Stimulated activated naive CD8-positive, alpha-beta T cell treated with anti-CD3 and anti-CD28 coated beads, Interleukin-15, amount 100 ng/mL, for 72 hours (primary cell): Measurements from ENCODE around the gene IFITM2.
"Not testable (repeated sequence)": the region's sequence is repeated elsewhere in the genome, so short reads cannot be mapped to it uniquely, and the experiment has no call there.

ENCODE experiments used
- ATAC-seq: fragments of 150-1000 bp; cut with Tn5 transposase; 2 replicates; pipeline ENCODE4 v1.10.0; 2021; ENCODE audit warnings: mild to moderate bottlenecking, moderate library complexity
- DNase-seq, 2 donors: peaks; one replicate each; pipeline ENCODE4 v3.0.0; 2021 to 2022
- H3K27ac Mint-ChIP-seq, 2 donors: one replicate each; pipeline ENCODE4 v1.8.0; 2022; ENCODE audit warnings: mild to moderate bottlenecking in 2 of 2, mixed read lengths in 2 of 2, moderate library complexity in 2 of 2
- H3K27me3 Mint-ChIP-seq: one replicate; pipeline ENCODE4 v1.8.0; 2022; ENCODE audit warnings: mixed read lengths
- H3K4me1 Mint-ChIP-seq: one replicate; pipeline ENCODE4 v1.8.0; 2022; ENCODE audit warnings: mild to moderate bottlenecking, mixed read lengths
- H3K4me3 Mint-ChIP-seq, 2 donors: one replicate each; pipeline ENCODE4 v1.8.0; 2022; ENCODE audit warnings: mild to moderate bottlenecking in 2 of 2, mixed read lengths in 2 of 2, moderate library complexity in 1 of 2
- H3K9me3 Mint-ChIP-seq, 2 donors: one replicate each; pipeline ENCODE4 v1.8.0; 2022; ENCODE audit warnings: mixed read lengths in 2 of 2

IFITM2 gene

DNA sequence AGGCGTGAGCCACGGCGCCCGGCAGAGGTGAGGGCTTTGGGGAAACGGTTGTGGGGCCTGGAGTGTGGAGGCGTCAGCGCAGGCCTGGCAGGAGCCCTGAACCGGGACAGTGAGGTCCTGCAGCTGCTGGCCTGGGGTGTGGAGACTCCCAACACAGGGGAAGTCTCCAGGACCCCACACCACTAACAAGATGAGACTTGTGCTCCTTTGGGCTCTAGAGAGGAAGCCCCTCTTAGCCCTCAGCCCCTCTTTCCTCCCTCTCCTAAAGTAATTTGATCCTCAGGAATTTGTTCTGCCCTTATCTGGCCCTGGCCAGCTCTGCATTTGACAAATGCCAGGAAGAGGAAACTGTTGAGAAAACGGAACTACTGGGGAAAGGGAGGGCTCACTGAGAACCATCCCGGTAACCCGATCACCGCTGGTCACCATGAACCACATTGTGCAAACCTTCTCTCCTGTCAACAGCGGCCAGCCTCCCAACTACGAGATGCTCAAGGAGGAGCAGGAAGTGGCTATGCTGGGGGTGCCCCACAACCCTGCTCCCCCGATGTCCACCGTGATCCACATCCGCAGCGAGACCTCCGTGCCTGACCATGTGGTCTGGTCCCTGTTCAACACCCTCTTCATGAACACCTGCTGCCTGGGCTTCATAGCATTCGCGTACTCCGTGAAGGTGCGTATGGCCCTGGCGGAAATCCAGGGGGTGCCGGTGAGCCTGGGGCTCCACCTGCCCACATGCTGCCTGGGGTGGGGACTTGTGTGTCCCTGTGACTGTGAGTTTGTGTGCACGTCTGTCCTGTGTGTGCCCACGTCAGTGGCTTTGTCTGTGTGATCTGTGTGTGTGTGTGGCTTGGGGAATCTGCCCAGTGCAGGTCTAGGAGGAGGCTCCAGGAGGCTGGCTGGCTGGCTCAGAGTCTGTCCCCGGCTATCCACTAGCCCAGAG is at the start of gene IFITM2:
IFITM2 (plus strand) TSS at position 51 of the 943 bp plus-strand sequence; CDS start at position 428, 377 bp downstream.
- Mint-ChIP-seq H3K27ac (peak within 1 kb of the TSS; percentile 91 to 98), H3K4me3 (peak within 1 kb of the TSS; percentile 84 to 96), H3K4me1 (peaks cover 69% of the 10 kb centered on the region)
- H3K9me3 Mint-ChIP-seq, H3K27me3 Mint-ChIP-seq: not testable (repeated sequence)
- DNase-seq = peak in 1 of 2 donors; percentile 86
- ATAC-seq = peak; percentile 78

DNA sequence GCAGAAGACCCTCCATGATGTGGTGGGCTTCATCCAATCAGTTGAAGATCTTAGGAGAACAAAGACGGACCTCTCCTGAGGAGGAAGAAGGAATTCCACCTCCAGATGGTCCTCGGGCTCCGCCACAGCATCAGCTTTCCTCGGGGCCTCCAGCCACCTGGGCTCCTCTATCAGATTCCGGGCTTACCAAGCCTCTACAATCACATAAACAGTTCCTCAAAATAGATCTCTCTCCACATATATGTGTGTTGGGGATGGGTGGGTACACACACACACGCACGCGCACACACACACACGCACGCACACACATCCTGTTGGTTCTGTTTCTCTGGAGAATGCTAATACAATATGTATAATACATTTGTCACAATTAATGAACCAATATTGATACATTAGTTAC is 48.2 kb upstream of the IFITM2 start:
- no peak overlapping the region for H3K27ac Mint-ChIP-seq
- DNase-seq (no peak), ATAC-seq (no peak)
- H3K27me3 Mint-ChIP-seq = no peaks in the 10 kb centered on the region
- no peaks in the 10 kb centered on the region for H3K4me1 Mint-ChIP-seq
- H3K4me3 Mint-ChIP-seq = no peak overlapping the region
- no peaks in the 10 kb centered on the region for H3K9me3 Mint-ChIP-seq

DNA sequence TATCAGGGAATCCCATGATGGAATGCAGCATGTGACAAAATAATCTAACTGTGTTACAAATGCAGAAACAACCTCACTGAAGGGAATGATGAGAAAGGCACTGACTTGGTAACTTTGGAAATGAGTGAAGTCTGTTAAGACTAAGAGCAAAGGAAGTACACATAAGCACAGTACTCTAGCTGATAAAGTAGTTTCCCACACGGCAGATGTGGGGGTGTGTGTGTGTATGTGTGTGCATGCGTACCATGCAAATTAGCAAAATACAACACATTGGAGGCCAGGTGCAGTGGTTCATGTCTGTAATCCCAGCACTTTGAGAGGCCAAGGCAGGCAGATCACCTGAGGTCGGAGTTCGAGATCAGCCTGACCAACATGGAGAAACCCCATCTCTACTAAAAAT is 46.0 kb upstream of the IFITM2 start:
- no peaks in the 10 kb centered on the region for H3K9me3 Mint-ChIP-seq
- ATAC-seq (no peak), DNase-seq (no peak)
- no peak overlapping the region for H3K4me3 Mint-ChIP-seq
- no peak overlapping the region for H3K27ac Mint-ChIP-seq
- no peaks in the 10 kb centered on the region for H3K4me1 Mint-ChIP-seq
- H3K27me3 Mint-ChIP-seq = no peaks in the 10 kb centered on the region

DNA sequence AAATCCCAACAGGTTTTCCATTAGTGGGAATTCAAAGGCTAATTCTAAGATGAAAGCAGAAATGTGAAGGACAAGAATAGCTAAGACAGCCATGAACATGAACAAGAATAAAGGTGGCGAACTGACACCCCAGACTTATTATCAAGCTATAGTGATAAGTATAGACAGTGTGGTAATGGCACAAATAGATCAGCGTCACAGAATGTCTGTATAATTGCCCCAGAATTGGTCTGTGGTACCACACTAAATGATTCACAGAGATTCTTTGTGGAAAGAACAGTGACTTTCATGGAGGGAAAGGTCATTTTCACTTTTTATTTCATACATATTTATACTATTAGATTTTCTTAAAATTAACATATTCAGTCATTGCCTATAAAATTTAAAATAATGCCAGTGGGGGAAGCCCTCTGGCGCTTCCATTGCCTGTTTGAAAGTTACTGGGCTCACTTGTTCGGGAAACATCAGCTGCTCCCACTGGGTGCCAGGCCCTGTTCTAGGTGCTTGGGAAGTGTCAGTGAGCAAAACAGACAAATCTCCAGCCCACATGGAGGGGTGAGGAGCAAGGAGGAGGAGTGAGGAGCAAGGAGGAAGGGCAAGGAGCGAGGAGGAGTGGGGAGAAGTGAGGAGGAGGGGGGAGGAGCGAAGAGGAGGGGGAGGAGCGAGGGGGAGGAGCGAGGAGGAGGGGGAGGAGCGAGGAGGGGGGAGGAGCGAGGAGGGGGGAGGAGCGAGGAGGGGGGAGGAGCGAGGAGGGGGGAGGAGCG is 40.8 kb upstream of the IFITM2 start:
- peak overlapping the region; percentile 81 to 84 for H3K4me3 Mint-ChIP-seq
- DNase-seq (peak; percentile 49 to 56), ATAC-seq (peak; percentile 58)
- H3K4me1 Mint-ChIP-seq = peaks cover 41% of the 10 kb centered on the region
- H3K27ac Mint-ChIP-seq = peak overlapping the region; percentile 93 to 95
- no peaks in the 10 kb centered on the region for H3K27me3 Mint-ChIP-seq
- no peaks in the 10 kb centered on the region for H3K9me3 Mint-ChIP-seq

DNA sequence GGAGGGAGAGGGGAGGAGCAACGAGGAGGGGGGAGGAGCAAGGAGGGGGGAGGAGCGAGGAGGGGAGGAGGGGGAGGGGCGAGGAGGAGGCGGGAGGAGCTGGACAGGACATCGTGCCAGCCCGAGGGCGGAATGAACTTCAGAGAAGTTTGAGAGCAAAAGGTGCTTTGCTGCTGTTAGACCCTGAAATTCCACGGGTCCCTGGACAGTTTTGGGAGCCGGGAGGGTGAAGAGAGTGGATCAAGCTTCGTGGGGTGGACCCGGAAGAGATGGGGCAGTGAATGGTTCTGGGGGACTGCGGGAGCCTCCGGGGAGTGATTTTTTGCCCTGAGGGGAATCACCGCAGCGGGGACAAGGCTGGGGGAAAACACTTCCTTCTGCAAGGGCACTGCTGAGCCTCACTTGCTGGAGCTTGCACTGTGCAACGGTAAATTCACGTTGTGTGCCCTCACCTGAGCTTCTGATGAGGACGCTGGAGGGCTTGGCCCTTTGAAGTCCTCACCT is 40.1 kb upstream of the IFITM2 start:
- H3K9me3 Mint-ChIP-seq = no peaks in the 10 kb centered on the region
- ATAC-seq = peak; percentile 47
- peaks cover 41% of the 10 kb centered on the region for H3K4me1 Mint-ChIP-seq

DNA sequence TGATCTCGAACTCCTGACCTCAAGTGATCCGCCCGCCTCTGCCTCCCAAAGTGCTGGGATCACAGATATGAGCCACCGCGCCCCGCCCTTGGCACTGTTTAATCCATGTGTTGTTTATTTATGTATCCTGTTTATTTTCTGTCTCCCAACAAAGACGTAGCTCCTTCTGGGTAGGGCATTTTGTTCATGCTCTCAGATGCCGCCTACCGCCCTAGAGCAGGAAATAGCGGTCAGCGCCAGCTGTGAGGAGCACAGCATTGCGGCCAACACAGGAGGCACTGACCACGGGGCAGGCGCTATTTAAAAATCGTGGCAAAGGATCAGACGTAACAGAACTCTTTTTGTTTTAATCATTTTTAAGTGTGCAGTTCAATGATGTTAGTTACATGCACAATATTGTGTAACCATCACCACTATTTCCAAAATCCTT is 38.9 kb upstream of the IFITM2 start:
- peaks cover 41% of the 10 kb centered on the region for H3K4me1 Mint-ChIP-seq
- H3K27ac Mint-ChIP-seq = peak overlapping the region; percentile 100
- not testable (repeated sequence) for H3K27me3 Mint-ChIP-seq, H3K9me3 Mint-ChIP-seq
- peak; percentile 68 to 82 for DNase-seq
- ATAC-seq = peak; percentile 71
- H3K4me3 Mint-ChIP-seq = peak overlapping the region; percentile 90 to 99

More for the DNA sequence above, 40.1 kb upstream of the IFITM2 start:
- DNase-seq = peak; percentile 72 to 76
- Mint-ChIP-seq H3K4me3 (peak overlapping the region; percentile 90 to 99), H3K27me3 (no peaks in the 10 kb centered on the region), H3K27ac (peak overlapping the region; percentile 100)

DNA sequence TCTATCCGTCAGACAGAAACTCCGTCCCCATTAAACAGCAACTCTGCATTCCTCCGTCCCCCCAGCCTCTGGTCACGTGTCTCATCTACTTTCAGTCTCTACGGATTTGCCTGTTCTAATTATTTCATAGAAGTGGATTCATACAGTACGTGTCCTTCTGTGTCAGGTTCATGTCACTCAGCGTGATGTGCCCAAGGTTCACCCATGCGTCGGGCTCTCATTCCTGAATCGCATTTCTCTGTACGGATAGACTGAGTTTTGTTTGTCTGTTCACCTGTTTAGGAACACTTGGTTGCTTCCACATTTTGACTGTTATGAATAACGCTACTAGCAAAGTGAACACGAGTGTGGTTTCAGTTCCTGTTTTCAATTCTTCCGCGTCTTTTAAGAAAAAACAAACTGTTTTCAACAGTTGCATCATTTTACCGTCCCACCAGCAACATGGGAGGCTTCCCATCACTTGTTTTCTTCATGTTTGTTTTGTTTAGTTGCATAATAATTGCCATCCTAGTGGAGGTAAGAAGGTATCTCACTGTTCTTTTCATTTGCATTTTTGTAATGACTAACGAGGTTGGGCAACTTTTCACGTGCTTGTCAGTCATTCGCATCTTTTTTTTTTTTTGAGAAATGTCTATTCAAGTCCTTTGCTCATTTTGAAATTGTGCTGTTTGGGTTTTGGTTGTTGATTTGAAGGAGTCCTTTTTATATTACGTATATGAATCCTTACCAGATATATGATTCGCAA is 38.3 kb upstream of the IFITM2 start:
- Mint-ChIP-seq H3K4me1 (peaks cover 41% of the 10 kb centered on the region), H3K27ac (peak overlapping the region; percentile 100), H3K4me3 (peak overlapping the region; percentile 90 to 99), H3K9me3 (no peaks in the 10 kb centered on the region), H3K27me3 (no peaks in the 10 kb centered on the region)
- DNase-seq = peak; percentile 70 to 76
- ATAC-seq = peak; percentile 76

DNA sequence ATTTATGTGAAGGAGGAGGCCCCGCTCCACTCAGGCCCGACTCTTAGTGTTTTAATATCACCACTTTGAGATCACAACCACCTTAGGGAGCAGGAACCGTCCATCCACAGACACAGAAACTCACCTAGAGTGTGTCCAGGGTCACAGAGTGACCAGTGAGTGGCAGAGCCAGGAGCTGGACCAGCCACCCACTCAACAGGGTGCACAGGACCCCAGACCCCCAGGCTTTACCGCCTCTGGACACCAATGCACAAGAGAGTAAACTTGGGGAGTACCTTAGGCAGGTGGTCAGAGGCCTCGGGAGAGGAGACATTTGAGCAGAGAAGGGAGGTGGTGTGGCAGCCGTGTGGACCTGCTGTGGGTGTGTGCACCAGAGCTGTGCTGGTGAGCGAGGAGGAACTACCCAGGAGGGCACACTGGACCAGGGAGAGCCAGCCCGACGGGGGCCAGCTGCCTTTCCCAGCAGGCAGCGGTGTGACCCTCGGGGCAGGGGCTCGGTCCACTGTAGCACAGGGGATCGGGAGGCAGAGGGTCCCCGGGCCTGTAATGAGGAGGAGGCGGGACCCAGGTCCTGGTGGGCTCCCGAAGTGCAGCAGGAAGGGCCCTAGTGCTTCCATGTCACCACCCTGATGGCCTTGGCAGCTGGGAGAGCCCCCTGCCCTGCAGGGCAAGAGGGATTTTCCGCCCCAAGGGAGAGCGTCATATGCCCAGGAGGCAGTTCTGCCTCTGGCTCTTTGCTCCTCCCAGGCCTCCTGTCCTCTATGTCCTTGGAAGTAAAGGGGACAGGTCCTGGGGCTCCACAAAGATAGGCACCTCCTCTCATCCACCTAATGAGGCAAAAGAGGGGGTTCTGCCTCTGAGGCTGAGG is 36.9 kb upstream of the IFITM2 start:
- peak in 1 of 2 donors; percentile 8 for DNase-seq
- peak overlapping the region; percentile 25 to 99 for H3K4me3 Mint-ChIP-seq
- H3K27ac Mint-ChIP-seq = peak overlapping the region; percentile 100
- H3K4me1 Mint-ChIP-seq = peaks cover 41% of the 10 kb centered on the region
- no peaks in the 10 kb centered on the region for H3K27me3 Mint-ChIP-seq
- no peak for ATAC-seq
- H3K9me3 Mint-ChIP-seq = peaks cover under 1 to 2% of the 10 kb centered on the region in 2 donors

DNA sequence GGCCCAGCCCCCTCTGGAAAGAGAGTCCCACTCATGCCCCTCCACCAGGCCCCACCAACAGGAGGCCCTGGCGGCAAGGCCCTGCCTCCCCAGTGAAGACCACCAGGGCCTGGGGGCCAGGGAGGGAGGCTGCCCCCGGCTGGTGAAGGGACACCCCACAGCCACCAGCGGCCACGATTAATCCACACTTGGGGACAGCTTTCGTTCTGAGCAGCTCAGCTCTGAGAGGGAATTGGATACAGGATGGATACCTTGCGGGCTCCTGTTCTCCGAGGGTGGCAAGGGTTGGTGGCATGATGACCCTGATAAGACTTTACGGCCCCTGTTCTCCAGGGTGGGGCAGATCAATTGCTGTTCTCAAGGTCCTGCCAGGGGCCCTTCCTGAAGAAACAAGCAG is 36.3 kb upstream of the IFITM2 start:
- no peaks in the 10 kb centered on the region for H3K27me3 Mint-ChIP-seq
- no peak overlapping the region for H3K4me3 Mint-ChIP-seq
- ATAC-seq (no peak), DNase-seq (peak in 1 of 2 donors; percentile 13)
- H3K9me3 Mint-ChIP-seq = peaks cover 6 to 8% of the 10 kb centered on the region in 2 donors
- peaks cover 41% of the 10 kb centered on the region for H3K4me1 Mint-ChIP-seq
- no peak overlapping the region for H3K27ac Mint-ChIP-seq

DNA sequence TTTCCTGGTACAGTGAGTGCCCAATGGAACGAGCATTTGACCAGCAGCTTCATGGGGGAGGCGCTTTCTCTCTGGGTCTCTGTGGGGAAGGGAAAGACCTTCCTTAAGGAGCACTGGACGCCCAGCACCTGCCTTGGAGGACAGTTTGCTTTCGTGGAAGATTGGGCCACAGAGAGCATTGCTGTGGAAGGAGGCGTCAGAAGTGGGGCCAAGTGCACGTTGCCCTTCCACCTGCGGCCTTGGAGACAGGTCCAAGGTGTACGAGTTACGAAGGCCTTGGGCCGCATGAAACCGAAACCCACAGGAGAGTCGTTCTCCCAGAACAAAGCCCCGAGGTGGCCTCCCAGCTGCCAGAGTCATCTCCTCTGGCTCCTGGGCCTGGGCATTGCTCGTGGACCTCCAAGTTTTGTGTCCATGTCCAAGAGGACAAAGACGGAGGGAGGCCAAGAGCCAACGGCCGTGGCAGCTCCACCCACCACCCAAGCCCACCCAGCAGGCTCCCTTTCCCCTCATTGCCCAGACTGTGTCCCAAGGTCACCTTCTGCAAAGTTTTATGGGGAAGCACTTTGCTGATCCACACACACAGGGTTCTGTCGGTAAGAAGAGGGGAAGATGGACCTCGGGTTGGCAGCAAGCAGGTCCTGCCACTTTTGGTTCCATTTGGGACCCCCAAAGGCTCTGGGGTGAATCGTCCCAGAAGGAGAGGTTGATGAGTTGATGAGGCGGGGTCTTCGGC is 35.3 kb upstream of the IFITM2 start:
- Mint-ChIP-seq H3K4me1 (peaks cover 38% of the 10 kb centered on the region), H3K27me3 (no peaks in the 10 kb centered on the region), H3K27ac (no peak overlapping the region), H3K4me3 (no peak overlapping the region), H3K9me3 (peaks cover 12 to 15% of the 10 kb centered on the region in 2 donors)
- no peak for ATAC-seq
- no peak for DNase-seq

DNA sequence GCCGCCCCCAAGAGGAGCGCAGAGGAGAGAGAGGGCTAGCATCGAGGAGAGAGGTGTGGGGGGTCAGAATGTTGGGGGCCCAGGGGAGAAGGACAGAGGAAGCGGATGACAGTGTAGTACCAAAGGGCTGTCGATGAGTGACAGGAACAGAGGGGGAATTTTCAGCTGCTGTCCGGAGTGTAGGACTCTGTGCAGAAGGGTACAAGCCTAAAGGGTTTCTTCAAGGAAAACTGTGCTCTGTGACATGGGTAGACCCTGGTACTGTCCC is 34.8 kb upstream of the IFITM2 start:
- no peak overlapping the region for H3K27ac Mint-ChIP-seq
- no peak for ATAC-seq
- peaks cover 38% of the 10 kb centered on the region for H3K4me1 Mint-ChIP-seq
- no peak overlapping the region for H3K4me3 Mint-ChIP-seq
- no peak for DNase-seq
- no peaks in the 10 kb centered on the region for H3K27me3 Mint-ChIP-seq
- peaks cover 15 to 16% of the 10 kb centered on the region in 2 donors for H3K9me3 Mint-ChIP-seq

DNA sequence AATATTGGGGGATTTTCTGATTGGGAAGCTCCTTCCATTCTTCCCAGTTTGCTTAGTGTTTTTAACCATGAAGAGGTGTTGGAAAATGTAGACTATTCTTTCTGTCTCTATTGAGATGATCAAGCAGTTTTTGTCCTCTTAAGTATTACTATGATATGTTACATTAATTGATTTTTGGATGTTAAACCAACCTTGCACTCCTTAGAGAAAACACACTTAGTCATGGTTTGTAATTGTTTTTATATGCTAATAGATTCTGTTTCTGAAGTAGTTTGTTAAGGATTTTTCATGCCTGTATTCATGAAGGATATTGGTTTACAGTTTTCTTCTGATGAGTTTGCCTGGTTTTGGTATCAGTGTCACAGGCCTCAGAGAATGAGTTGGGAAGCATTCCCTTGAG is 31.4 kb upstream of the IFITM2 start:
- no peak overlapping the region for H3K4me3 Mint-ChIP-seq
- H3K9me3 Mint-ChIP-seq = peaks cover 15 to 16% of the 10 kb centered on the region in 2 donors
- ATAC-seq (no peak), DNase-seq (no peak)
- no peak overlapping the region for H3K27ac Mint-ChIP-seq
- H3K27me3 Mint-ChIP-seq = peaks cover 14% of the 10 kb centered on the region
- peaks cover 27% of the 10 kb centered on the region for H3K4me1 Mint-ChIP-seq

DNA sequence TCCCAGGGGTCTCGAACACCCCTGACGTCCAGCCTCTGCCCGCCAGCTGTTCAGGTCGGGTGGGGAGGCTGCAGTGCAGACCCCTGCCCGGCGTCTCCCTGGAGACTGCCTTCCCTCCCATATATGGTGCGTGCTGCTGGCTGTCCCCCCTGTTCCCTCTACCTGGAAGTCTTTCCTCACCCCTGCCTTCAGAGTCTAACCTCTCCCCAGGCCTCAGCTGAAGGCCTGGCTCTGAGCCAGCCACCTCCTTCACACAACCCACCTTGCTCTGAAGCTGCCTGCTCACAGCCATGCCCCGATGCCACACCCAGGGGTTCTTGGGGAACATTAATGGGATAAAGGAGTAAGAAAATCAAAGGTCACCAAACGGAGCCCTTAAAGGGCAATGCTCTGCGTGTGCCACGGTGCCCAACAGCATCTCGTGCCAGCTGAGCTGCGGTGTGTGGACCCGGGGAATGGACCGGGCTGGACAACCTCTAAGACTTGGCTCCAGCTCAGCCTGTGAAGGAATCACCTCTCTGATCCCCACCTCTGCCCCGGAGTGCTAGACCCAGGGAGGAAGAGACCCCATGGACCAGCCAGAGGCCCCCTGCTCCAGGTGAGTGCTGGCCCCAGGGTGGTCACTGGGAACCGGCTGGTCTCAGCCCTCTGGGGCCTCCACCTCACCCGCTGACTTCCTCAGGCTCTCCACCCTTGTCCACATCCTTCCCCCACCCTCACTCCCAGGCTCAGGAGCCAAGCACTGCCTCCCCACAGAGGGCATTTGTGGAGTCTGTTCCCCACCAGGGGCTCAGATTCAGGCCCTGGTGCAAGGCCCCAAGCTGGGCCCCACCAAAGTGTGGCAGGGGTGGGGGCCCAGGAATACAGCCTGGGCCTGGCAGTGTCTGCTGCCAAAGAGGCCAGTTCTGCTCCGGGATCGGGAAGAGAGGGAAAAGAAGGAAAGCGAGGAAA is 29.3 kb upstream of the IFITM2 start, which contains the start of gene NLRP6:
NLRP6 (plus strand) TSS at position 407 of the 951 bp plus-strand sequence; CDS start at position 570, 163 bp downstream.
- peaks cover 15 to 16% of the 10 kb centered on the region in 2 donors for H3K9me3 Mint-ChIP-seq
- peaks cover 26% of the 10 kb centered on the region for H3K27me3 Mint-ChIP-seq
- DNase-seq (peak; percentile 17 to 41), ATAC-seq (no peak)
- peaks cover 47% of the 10 kb centered on the region for H3K4me1 Mint-ChIP-seq
- peak within 1 kb of the TSS; percentile 89 for H3K4me3 Mint-ChIP-seq
- H3K27ac Mint-ChIP-seq = peak within 1 kb of the TSS; percentile 93 to 98
